Measurements from ENCODE around the gene PRDM4.

PRDM4 gene, protein sequence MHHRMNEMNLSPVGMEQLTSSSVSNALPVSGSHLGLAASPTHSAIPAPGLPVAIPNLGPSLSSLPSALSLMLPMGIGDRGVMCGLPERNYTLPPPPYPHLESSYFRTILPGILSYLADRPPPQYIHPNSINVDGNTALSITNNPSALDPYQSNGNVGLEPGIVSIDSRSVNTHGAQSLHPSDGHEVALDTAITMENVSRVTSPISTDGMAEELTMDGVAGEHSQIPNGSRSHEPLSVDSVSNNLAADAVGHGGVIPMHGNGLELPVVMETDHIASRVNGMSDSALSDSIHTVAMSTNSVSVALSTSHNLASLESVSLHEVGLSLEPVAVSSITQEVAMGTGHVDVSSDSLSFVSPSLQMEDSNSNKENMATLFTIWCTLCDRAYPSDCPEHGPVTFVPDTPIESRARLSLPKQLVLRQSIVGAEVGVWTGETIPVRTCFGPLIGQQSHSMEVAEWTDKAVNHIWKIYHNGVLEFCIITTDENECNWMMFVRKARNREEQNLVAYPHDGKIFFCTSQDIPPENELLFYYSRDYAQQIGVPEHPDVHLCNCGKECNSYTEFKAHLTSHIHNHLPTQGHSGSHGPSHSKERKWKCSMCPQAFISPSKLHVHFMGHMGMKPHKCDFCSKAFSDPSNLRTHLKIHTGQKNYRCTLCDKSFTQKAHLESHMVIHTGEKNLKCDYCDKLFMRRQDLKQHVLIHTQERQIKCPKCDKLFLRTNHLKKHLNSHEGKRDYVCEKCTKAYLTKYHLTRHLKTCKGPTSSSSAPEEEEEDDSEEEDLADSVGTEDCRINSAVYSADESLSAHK

GRCh38 chr12:107760809-107761501 is at the start of gene PRDM4:
TSS of gene PRDM4 (minus strand) at chr12:107761137. CDS start at chr12:107760515, 622 bp downstream.
- peak within 1 kb of the TSS; percentile 89 for H3K4me3 ChIP-seq (ENCODE audit: low read depth, low read length)

DNA sequence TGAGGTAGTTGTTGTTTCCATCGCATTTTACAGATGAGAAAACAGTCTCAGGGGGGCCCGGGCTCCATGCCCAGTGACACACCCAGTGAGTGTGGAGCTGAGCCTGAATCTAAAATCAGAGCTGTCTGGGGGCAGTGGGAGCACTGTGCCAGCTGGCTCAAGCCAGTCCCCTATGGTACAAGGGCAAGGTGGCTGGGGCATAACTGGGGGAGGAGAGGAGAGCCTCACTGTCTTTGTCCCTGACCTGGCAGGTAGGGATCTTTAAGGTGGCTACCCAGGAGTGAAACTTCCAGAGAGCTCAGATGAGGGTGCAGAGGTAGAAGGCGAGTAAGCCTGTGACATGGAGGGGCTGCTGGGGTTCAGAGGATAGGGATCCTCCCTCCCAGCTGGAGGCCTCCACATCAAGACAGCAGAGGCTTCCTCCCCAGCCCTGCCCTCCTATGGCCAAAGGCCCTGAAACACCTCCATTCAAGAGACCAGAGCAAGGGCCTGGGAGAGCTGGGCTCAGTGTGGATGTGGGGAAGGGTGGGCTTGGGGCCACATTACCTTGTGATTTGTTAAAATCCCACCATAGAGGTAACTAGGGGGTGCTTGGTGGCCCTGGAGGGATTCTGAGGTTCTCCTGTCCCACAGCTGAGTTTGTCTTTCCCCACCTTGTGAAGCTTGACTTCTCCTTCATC is 46.7 kb upstream of the PRDM4 start:
- H3K4me3 ChIP-seq (ENCODE audit: low read depth, low read length) = no peak overlapping the region

GRCh38 chr12:107805488-107806180 is 44.7 kb upstream of the PRDM4 start:
- no peak overlapping the region for H3K4me3 ChIP-seq (ENCODE audit: low read depth, low read length)

GRCh38 chr12:107803092-107803491 is 42.2 kb upstream of the PRDM4 start:
- no peak overlapping the region for H3K4me3 ChIP-seq (ENCODE audit: low read depth, low read length)

GRCh38 chr12:107801150-107801549 is 40.2 kb upstream of the PRDM4 start:
- no peak overlapping the region for H3K4me3 ChIP-seq (ENCODE audit: low read depth, low read length)

GRCh38 chr12:107798580-107798979 is 37.6 kb upstream of the PRDM4 start:
- H3K4me3 ChIP-seq (ENCODE audit: low read depth, low read length) = no peak overlapping the region

DNA sequence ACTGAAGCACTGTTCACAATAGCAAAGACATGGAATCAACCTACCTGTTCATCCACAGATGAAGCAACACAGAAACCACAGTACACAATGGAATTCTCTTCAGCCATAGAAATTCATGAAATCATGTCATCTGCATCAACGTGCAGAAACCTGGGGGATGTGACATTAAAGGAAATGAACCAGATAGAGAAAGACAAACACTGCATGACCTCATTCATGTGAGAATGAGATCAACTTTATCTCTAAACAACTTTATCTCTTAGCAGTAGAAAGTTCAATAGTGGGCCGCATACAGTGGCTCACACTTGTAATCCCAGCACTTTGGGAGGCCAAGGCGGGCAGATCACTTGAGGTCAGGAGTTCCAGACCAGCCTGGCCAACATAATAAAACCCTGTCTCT is 33.5 kb upstream of the PRDM4 start:
- no peak overlapping the region for H3K4me3 ChIP-seq (ENCODE audit: low read depth, low read length)

GRCh38 chr12:107791465-107792089 is 30.6 kb upstream of the PRDM4 start:
- no peak overlapping the region for H3K4me3 ChIP-seq (ENCODE audit: low read depth, low read length)

- H3K4me3 ChIP-seq (ENCODE audit: low read depth, low read length) = no peak overlapping the region
These were observed 27.9 kb upstream of the PRDM4 start for GRCh38 chr12:107788690-107789458.

- no peak overlapping the region for H3K4me3 ChIP-seq (ENCODE audit: low read depth, low read length)
These were observed 27.3 kb upstream of the PRDM4 start for GRCh38 chr12:107788281-107788680.

DNA sequence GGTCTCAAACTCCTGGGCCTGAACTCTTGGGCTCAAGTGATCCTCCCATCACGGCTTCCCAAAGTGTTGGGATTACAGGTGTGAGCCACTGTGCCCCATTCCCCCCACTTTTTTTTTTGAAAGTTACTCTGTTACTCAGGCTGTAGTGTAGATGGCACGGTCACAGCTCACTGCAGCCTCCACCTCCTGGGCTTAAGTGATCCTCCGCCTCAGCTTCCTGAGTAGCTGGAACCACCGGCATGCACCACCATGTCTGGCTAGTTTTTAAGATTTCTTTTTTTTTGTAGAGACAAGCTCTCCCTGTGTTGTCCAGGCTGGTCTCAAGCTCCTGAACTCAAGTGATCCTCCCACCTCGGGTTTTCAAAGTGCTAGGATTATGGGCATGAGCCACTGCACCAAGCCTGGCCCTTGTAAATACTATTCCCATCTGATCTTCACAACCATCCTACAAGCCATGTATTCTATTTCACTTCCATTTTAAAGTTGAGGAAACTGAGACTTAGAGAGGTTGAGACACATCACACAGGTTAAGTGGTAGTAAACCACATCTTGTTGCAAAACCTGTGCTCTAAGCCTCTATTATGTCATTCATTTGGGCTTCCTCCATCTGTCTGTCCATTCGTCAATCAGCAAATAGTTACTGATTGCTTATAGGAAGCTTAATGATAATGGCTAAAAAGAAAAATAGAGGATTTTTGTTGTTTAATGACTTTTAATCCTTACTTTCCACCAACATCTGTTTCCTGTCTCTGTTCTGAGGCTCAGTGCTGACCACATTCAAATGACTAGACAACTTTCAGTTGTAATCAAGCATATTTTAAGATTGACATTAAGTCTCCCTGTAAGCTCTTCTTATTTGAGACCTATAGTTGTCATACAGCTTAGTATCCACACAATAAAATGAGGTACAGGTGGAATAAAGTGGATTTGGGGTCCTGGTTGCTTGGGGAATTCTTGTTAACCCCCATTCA is 22.8 kb upstream of the PRDM4 start:
- no peak overlapping the region for H3K4me3 ChIP-seq (ENCODE audit: low read depth, low read length)

DNA sequence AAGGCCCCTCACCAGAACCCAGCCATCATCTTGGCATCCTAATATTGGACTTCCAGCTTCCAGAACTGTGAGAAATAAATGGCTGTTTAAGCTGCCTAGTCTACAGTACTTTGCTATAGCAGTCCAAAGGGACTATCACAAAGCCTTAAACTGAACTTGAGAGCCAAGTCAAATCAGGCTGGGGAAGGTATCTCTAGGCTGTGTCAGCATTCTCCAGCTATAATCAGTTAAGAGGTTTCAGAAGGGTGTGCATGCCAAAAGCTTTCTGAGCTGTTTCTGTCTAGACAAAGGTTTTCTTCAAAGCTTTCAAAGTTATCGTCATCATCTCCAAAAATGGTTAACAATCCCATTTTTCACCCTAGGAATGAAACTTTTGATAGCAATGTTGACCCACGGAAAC is 21.1 kb upstream of the PRDM4 start:
- H3K4me3 ChIP-seq (ENCODE audit: low read depth, low read length) = no peak overlapping the region

DNA sequence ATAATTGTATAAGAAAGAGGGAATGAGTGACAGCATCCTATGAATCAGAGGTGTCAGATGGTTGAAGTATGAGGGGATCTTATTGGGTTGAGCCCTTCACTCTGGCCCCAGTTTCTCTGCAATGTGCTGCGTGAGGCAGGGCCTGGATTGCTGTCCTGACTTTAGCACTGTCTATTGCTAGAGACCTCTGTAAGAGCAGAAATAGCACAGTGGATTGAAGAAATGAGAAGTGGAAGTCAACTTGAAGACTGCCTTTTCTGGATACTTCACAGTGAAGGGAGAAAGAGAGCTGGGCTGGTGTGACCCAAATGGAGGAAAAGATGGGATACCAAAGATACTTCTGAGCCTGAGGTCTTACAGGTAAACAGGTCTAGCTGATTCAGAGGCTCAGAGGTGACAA is 19.4 kb upstream of the PRDM4 start:
- no peak overlapping the region for H3K4me3 ChIP-seq (ENCODE audit: low read depth, low read length)

DNA sequence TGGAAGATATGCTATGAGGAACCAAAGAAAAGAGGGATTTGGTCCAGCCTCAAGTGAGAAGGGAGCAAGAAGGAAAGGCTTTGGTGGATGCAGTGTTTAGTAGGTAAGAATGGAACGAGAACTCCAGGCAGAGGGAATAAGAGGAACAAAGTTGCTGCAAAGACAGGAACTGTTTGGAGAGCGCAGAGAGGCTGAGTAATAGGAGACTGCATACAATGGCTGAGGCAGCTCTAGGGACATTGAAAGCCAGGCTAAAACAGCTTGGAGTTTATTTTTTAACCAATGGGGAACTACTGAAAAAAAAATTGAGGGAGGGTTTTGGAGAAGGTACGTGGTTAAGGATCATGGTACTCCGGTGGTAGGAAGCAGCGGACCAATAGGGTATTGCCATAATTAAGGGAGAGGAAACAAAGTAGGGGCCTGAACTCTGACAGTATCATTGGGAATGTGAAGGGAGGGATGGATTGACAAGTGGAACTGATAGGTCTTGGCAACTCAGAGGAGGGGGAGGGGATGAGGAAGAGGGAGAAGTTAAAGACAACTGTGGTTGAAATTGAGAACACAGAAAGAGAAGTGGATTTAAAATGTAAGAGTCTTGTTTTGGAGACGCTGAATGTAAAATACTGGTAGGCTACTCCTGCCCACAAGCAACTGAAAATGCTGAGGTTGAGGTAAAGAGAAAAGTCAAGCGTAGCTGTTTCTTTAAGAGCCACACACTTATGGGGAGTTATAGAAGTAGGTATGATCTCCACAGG is 18.3 kb upstream of the PRDM4 start:
- H3K4me3 ChIP-seq (ENCODE audit: low read depth, low read length) = no peak overlapping the region

DNA sequence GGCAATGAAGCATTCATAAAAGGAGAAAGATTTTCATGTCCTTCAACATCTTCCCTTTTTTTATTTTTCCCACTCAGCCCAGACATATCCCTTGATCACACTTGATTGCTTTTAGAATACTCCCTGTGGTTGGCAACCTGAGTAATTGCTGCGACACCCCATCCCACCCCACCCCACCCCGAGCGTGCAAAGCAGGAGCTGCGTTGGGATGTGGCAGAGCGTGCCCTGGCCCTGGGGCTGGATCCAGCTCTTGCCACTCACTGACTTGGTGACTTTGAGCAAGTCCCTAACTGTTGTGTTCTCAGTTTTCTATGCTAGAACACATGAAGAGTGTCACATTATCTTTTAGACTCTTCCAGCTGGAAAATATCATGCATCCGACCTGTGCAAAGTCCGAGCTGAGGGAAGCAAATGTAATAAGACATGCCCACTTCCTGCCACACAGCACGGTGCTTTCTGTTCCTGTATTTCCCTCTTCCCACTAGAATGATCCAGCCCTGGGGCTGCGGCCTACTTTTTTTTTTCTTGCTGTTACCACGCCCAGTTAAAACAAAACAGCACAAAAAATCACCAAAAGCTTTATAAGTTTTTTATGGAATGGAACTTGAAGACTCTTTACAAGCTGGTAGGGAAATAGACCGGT is 17.6 kb upstream of the PRDM4 start:
- no peak overlapping the region for H3K4me3 ChIP-seq (ENCODE audit: low read depth, low read length)

DNA sequence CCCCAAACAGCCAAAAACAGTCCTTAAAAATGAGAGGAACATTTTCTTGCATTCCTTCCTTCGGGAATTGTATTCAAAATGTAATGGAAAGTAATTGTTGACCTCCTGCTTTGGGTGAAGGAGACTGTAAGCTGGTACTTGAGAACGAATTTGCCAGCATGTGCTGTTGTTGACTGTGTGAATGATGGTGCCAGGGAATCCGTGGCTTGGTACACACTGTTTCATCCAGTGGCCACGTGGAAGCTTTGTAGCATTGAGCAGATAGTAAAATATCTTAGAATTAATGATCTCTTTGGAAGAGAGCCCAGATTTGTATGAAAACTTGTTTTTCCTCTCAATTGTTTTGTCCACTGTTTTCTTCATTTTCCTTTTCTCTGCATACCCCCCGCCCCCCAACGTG is 15.2 kb upstream of the PRDM4 start:
- H3K4me3 ChIP-seq (ENCODE audit: low read depth, low read length) = no peak overlapping the region
